KG1 (cell line): ENCODE data around the gene KANK4.

Experiments used
- DNase-seq: peaks from one replicate; lab custom pipeline; 2025; lab: John Stamatoyannopoulos, UW

The KANK4 gene

GRCh38 chr1:62304975-62305374, 14.3 kb downstream of the KANK4 start:
- DNase-seq, result no peak

GRCh38 chr1:62304515-62304914, 14.7 kb downstream of the KANK4 start:
- DNase-seq, result no peak

GRCh38 chr1:62301726-62302390, 17.4 kb downstream of the KANK4 start:
- no peak for DNase-seq

- no peak for DNase-seq
These were observed 19.6 kb downstream of the KANK4 start for GRCh38 chr1:62299426-62300200.

GRCh38 chr1:62295921-62296491, 23.2 kb downstream of the KANK4 start:
- peak; percentile 82 for DNase-seq

GRCh38 chr1:62294261-62294660, 25.0 kb downstream of the KANK4 start:
- no peak for DNase-seq

- DNase-seq, result no peak
These were observed 30.6 kb downstream of the KANK4 start for GRCh38 chr1:62288662-62289061.

- no peak for DNase-seq
These were observed 31.0 kb downstream of the KANK4 start for GRCh38 chr1:62288224-62288623.

GRCh38 chr1:62286786-62287224, 32.4 kb downstream of the KANK4 start:
- no peak for DNase-seq

- DNase-seq, result no peak
These were observed 33.0 kb downstream of the KANK4 start for GRCh38 chr1:62285984-62286785.

GRCh38 chr1:62285440-62285839, 33.8 kb downstream of the KANK4 start:
- DNase-seq, result no peak

GRCh38 chr1:62283986-62284385, 35.2 kb downstream of the KANK4 start:
- DNase-seq, result no peak

GRCh38 chr1:62282909-62283755, 36.1 kb downstream of the KANK4 start:
- DNase-seq, result no peak

GRCh38 chr1:62281922-62282555, 37.2 kb downstream of the KANK4 start:
- no peak for DNase-seq

- no peak for DNase-seq
These were observed 38.2 kb downstream of the KANK4 start for GRCh38 chr1:62280960-62281465.

GRCh38 chr1:62280150-62280549, 39.1 kb downstream of the KANK4 start:
- no peak for DNase-seq

- no peak for DNase-seq
These were observed 42.4 kb downstream of the KANK4 start for GRCh38 chr1:62276791-62277190.

- DNase-seq, result no peak
These were observed 44.4 kb downstream of the KANK4 start for GRCh38 chr1:62274496-62275485.

GRCh38 chr1:62273953-62274352, 45.3 kb downstream of the KANK4 start:
- DNase-seq, result no peak
